Activated CD4-positive, alpha-beta memory T cell treated with anti-CD3 and anti-CD28 coated beads for 36 hours (primary cell): ENCODE data around the gene RAD51B. TPM values are rescaled to one million over a fixed set of nuclear protein-coding genes. Genes with fewer than 3 reads are reported as not detected.

ENCODE experiments used
- CTCF ChIA-PET: fragments of 350-600 bp; sonication (Branson Sonifier 250); formaldehyde crosslinking; loops from one replicate; lab custom pipeline; 2021; ENCODE audit warnings: antibody characterized with exemption, inconsistent platforms; lab: Charles Lee
- POLR2A ChIA-PET: fragments of 350-600 bp; sonication (Branson Sonifier 250); formaldehyde crosslinking; loops from one replicate; lab custom pipeline; 2021; ENCODE audit warnings: antibody characterized with exemption; lab: Charles Lee
- DNase-seq: peaks from one replicate; pipeline ENCODE4 v3.0.0-alpha.2; 2020
- H3K27ac Mint-ChIP-seq: one replicate; pipeline ENCODE4 v1.8.0; 2021; ENCODE audit warnings: mixed read lengths
- H3K27me3 Mint-ChIP-seq: one replicate; pipeline ENCODE4 v1.8.0; 2021; ENCODE audit warnings: mixed read lengths
- H3K36me3 Mint-ChIP-seq: one replicate; pipeline ENCODE4 v1.8.0; 2021; ENCODE audit warnings: mixed read lengths
- H3K4me1 Mint-ChIP-seq: one replicate; pipeline ENCODE4 v1.8.0; 2021; ENCODE audit warnings: low read depth, mixed read lengths
- H3K4me3 Mint-ChIP-seq: one replicate; pipeline ENCODE4 v1.8.0; 2021; ENCODE audit warnings: mild to moderate bottlenecking, mixed read lengths
- H3K9me3 Mint-ChIP-seq: one replicate; pipeline ENCODE4 v1.8.0; 2021; ENCODE audit warnings: mixed read lengths
- intact Hi-C: fragments of 100-400 bp; cut with micrococcal nuclease; formaldehyde crosslinking; loops from one replicate; pipeline ENCODE4 v1.15.1; 2023
- total RNA-seq, 2 experiments: library from RNA; stranded (reverse); gene quantifications; one replicate each; pipeline ENCODE4 v1.2.3, GENCODE V29; 2021

Gene RAD51B
- total RNA-seq, 2 experiments from 2014 or later, result 32.3 to 34.3 TPM

DNA sequence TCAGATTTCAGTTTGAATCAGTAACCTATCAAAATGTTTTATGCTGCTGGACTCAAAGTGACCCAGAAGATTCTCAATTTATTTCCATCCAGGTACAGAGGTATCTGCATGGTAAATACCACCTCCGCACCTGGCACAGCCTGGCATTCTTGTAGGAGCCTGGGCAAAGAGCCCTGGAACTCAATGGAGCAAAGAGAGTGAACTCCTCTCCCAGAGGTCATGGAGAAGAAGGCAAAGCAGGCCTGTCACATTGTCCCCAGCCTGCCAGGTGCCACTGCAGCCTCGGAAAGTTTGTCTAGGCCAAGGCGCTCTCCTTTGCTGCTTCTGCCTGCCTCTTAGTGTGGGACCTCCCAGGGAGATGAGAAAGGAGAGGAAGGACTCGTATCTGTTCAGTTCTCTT, 653.5 kb downstream of the RAD51B start:
- CTCF ChIA-PET, result no interaction called here
- Mint-ChIP-seq H3K27ac (no peak overlapping the region), H3K9me3 (no peaks in the 10 kb centered on the region), H3K27me3 (no peaks in the 10 kb centered on the region), H3K4me3 (no peak overlapping the region), H3K4me1 (peaks cover 22% of the 10 kb centered on the region), H3K36me3 (no peaks in the 10 kb centered on the region)
- POLR2A ChIA-PET, result no interaction called here
- intact Hi-C loops, result no loop called here
- DNase-seq, result no peak

DNA sequence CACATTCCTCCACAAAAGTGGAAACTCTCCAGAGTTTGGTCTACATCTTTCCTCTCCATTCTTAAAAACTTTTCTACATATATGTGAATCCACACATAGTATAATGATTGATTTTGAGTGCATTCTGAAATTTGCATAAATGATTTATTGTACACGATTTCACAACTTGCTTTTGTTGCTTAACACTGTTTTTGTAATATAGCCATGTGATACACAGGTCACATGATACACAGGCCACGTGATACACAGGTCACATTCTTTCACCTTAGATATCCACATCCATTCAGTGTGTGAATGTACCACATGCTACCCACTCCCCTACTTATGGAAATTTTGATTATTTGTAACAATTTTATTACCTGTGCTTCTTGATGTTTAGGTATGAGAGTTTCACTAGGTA, 654.2 kb downstream of the RAD51B start:
- H3K27me3 Mint-ChIP-seq, result no peaks in the 10 kb centered on the region
- H3K4me3 Mint-ChIP-seq, result no peak overlapping the region
- CTCF ChIA-PET, result no interaction called here
- intact Hi-C loops, result no loop called here
- H3K9me3 Mint-ChIP-seq, result no peaks in the 10 kb centered on the region
- H3K36me3 Mint-ChIP-seq, result no peaks in the 10 kb centered on the region
- POLR2A ChIA-PET, result no interaction called here
- H3K4me1 Mint-ChIP-seq, result peaks cover 15% of the 10 kb centered on the region
- no peak for DNase-seq
- no peak overlapping the region for H3K27ac Mint-ChIP-seq

DNA sequence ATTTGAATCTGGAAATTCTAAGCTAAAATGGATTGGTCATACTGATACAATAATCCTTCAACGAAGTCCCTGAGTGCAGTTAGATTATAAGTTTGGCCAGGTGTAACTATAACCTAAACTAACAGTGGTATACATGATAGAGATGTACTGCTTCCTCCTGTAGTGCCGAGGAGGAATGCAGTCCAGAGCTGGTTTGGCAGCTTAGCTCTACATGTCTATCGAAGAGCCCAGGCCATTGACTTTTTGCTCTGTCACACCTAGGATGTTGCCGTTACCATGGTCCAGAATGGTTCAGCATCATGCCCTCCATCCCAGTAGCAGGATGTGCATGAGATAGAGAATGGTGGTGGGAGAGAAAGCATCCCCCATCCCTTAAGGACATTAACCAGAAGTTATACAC, 655.2 kb downstream of the RAD51B start:
- no peak overlapping the region for H3K27ac Mint-ChIP-seq
- ChIA-PET CTCF (interaction anchor here (1.1 kb wide), 1 partner anchor 530 kb away, joined by 4 read pairs; no protein-coding TSS in a partner anchor), POLR2A (no interaction called here)
- H3K4me3 Mint-ChIP-seq, result no peak overlapping the region
- DNase-seq, result no peak
- intact Hi-C loops, result no loop called here
- H3K9me3 Mint-ChIP-seq, result no peaks in the 10 kb centered on the region
- no peaks in the 10 kb centered on the region for H3K36me3 Mint-ChIP-seq
- H3K27me3 Mint-ChIP-seq, result no peaks in the 10 kb centered on the region
- peaks cover 6% of the 10 kb centered on the region for H3K4me1 Mint-ChIP-seq

DNA sequence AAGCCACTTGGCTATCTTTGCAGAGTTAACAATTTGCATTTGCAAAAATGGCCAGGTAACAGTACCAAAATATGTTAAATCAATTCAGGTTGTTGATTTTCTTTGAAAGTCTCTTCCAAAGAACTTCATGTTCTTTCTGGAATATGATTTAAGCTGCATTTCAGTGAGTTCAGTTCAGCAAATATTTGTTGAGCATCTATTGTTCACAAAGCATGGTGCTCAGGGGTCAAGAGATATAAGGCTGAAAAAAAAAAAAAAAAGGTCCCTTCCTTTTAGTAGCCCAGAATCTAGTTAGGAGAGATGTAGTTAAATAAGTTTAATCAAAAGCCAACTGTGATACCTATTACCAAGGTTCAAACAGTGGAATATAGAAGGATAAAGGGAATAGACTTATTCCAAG, 656.2 kb downstream of the RAD51B start:
- POLR2A ChIA-PET, result no interaction called here
- CTCF ChIA-PET, result no interaction called here
- intact Hi-C loops, result no loop called here
- no peak for DNase-seq
- no peaks in the 10 kb centered on the region for H3K9me3 Mint-ChIP-seq
- H3K4me1 Mint-ChIP-seq, result no peaks in the 10 kb centered on the region
- no peaks in the 10 kb centered on the region for H3K36me3 Mint-ChIP-seq
- H3K27ac Mint-ChIP-seq, result no peak overlapping the region
- no peak overlapping the region for H3K4me3 Mint-ChIP-seq
- no peaks in the 10 kb centered on the region for H3K27me3 Mint-ChIP-seq

DNA sequence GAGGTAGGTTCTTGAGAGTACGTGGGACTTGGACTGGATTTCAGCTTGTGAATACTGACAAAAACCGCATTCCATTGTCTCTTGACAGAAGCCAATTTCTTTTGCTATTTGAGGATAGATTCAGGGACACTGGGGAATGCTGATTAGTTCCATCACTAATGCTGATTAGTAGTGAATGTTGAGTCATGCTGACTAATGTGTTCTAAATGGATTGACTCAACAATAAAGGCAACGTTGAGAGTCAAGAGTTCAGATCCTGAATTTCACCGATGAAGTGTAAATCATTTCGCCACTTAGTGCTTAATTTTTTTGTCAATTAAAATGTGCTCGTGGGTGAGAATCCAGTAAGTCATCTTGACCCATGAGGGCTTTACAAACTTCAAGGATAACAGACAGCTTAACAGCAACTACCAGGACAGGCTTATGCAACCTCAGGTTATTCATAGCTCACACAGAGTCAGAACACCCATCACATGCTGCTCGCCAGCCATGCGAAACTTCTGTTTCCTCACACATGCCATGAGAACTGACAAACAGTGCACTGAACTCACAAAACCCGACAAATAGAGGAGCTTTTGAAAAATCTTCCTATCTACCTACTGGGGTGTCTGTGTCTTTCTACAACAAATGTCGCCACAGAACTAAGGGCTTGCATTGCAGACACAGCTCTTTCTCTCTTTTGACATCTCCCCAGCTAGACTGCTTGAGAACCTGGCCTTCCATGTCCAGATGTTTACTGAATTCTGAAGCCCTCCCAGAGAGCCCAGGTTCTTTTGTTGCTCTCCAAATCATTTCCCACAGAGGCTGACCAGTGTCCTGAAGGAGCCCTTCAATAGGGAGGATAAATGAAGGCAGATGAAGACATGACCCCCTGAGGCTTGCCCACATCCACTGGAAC, 656.9 kb downstream of the RAD51B start:
- no peak overlapping the region for H3K4me3 Mint-ChIP-seq
- H3K4me1 Mint-ChIP-seq, result peaks cover 3% of the 10 kb centered on the region
- no peak overlapping the region for H3K27ac Mint-ChIP-seq
- CTCF ChIA-PET, result no interaction called here
- intact Hi-C loops, result no loop called here
- H3K36me3 Mint-ChIP-seq, result no peaks in the 10 kb centered on the region
- peak; percentile 33 for DNase-seq
- POLR2A ChIA-PET, result no interaction called here
- no peaks in the 10 kb centered on the region for H3K27me3 Mint-ChIP-seq
- H3K9me3 Mint-ChIP-seq, result no peaks in the 10 kb centered on the region

DNA sequence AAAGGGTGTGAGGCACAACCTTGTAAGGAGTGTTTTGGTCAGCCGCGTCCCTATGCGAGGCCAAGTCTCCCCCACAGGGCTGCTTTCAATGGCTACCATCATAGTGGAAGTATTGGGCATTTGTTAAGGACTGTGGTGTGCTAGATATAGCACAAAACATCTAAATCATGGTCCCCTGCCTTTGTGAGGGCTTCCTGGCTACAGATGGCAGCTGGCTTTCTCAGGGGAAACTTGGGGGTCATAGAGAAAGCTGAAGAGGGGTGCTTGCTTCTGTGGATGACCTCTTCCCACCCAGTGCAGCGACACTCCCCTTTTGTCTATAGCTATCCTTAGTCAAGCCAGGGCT, 657.5 kb downstream of the RAD51B start:
- Mint-ChIP-seq H3K27ac (no peak overlapping the region), H3K9me3 (no peaks in the 10 kb centered on the region), H3K27me3 (no peaks in the 10 kb centered on the region), H3K36me3 (no peaks in the 10 kb centered on the region), H3K4me1 (peaks cover 3% of the 10 kb centered on the region), H3K4me3 (no peak overlapping the region)
- CTCF ChIA-PET, result no interaction called here
- intact Hi-C loops, result no loop called here
- DNase-seq, result no peak
- POLR2A ChIA-PET, result no interaction called here

DNA sequence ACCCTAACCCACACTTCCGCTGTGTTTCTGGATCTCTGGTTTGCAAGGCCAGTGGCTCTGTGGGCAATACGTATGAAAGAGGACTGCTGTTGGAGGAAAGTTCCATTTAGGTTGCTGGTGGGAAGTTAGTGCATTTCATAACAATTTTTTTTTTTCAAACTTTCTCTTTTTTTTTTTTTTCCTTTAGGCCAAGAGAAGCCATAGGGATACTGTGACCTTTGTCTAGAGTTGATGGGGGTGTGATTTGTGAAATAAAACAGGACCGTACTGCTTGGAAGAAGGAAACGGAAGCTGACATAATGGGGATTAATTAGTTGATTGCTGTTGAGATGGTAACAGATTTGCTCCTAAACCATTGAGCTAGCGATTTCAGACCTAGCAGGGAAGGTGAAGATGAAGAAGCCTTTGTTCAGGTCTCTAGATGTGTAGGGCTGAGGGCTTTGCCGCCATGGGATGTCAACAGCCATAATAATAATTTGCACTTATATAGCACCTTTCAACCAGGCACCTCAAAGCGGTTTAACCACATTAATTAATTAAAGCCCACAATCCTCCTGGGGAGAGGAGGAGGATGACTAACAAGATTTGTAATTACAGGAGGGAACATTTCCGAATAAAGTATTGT, 658.0 kb downstream of the RAD51B start:
- no peak overlapping the region for H3K27ac Mint-ChIP-seq
- POLR2A ChIA-PET, result interaction anchor here (0.7 kb wide), 1 partner anchor 238 kb away, joined by 5 read pairs; no protein-coding TSS in a partner anchor
- H3K4me3 Mint-ChIP-seq, result no peak overlapping the region
- H3K9me3 Mint-ChIP-seq, result no peaks in the 10 kb centered on the region
- intact Hi-C loops, result no loop called here
- no peak for DNase-seq
- no peaks in the 10 kb centered on the region for H3K36me3 Mint-ChIP-seq
- CTCF ChIA-PET, result interaction anchor here (0.5 kb wide), 1 partner anchor 635 kb away, joined by 4 read pairs; no protein-coding TSS in a partner anchor
- H3K4me1 Mint-ChIP-seq, result peaks cover 6% of the 10 kb centered on the region
- H3K27me3 Mint-ChIP-seq, result no peaks in the 10 kb centered on the region

DNA sequence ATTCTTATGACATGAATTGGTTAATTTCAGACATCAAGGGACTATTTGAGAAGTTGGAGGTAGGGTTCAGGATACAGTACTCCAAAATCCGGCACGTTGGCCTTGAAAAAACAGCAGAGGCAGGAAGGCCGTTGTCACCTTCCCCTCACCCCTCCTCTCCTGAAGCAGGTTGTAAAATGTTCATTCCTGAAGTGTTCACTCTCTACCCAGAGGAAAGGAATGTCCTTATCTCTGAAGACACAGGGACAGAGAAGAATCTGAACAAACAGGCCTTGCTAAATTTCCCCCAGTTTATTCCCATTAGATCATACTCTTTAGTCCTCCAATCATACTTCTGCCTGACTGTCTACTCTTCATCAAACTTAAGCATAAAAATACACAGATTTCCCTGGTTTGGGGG, 659.7 kb downstream of the RAD51B start:
- ChIA-PET CTCF (no interaction called here), POLR2A (no interaction called here)
- Mint-ChIP-seq H3K36me3 (no peaks in the 10 kb centered on the region), H3K27me3 (no peaks in the 10 kb centered on the region), H3K9me3 (no peaks in the 10 kb centered on the region), H3K4me3 (no peak overlapping the region), H3K4me1 (peaks cover 23% of the 10 kb centered on the region), H3K27ac (no peak overlapping the region)
- intact Hi-C loops, result no loop called here
- no peak for DNase-seq

DNA sequence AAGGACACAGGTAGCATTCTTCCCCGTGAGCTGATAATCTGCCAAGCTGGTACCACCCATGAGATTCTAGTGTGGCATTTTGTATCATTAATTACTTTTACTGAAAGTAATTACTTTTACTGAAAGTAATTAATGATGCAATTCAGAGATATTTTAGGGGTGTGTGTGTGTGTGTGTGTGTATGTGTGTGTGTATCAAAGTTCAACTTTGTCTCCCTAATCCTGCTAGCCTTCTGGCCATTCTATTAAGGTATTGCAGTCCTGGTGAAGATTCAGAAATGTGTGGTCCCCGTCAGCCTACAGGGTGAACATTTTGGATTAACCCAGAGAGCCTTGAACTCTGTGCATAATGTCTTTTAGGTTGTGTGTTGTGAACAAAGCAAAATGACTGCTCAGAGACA, 662.4 kb downstream of the RAD51B start:
- Mint-ChIP-seq H3K27me3 (no peaks in the 10 kb centered on the region), H3K4me3 (no peak overlapping the region), H3K4me1 (peaks cover 39% of the 10 kb centered on the region), H3K36me3 (no peaks in the 10 kb centered on the region), H3K27ac (no peak overlapping the region), H3K9me3 (no peaks in the 10 kb centered on the region)
- ChIA-PET CTCF (no interaction called here), POLR2A (no interaction called here)
- no peak for DNase-seq
- intact Hi-C loops, result loop anchor here (2.0 to 10.0 kb wide), 4 partner anchors 13 to 305 kb away; no protein-coding TSS in a partner anchor

DNA sequence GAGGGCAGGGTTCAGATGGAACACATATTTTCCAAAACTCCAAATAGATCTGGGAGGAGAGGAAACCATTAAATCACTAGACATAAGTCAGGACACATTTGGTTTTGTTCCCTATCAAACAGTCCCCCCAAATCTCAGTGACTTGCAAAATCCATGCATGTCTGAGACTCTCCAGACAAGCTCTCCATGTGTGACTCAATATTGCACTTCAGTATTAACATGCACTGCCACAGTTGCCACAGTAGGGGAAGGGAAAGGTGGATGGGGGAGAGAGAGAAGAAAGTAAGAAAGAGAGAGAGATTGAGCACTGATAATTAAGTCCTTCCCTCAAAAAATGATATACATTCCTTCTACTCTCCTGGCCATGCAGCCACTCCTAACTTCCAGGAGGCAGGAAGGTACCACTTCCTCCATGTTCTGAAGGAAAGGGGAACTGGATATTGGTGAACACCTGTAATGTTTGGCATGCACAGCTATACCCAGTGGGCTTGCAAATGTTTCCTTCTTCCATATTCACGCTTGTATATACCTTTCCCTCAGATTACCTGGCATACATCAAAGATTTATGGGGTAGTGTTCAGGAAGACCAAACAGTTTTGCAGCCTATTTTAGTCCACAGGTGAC, 663.3 kb downstream of the RAD51B start:
- Mint-ChIP-seq H3K27ac (no peak overlapping the region), H3K9me3 (no peaks in the 10 kb centered on the region), H3K4me1 (peaks cover 42% of the 10 kb centered on the region), H3K4me3 (no peak overlapping the region), H3K27me3 (no peaks in the 10 kb centered on the region), H3K36me3 (no peaks in the 10 kb centered on the region)
- CTCF ChIA-PET, result interaction anchor here (0.7 kb wide), 1 partner anchor 326 kb away, joined by 3 read pairs; no protein-coding TSS in a partner anchor
- POLR2A ChIA-PET, result interaction anchor here (0.7 to 1.6 kb wide), 4 partner anchors 24 to 307 kb away, joined by 3 to 5 read pairs (median 4); no protein-coding TSS in a partner anchor
- no peak for DNase-seq
- intact Hi-C loops, result loop anchor here (2.0 to 10.0 kb wide), 4 partner anchors 14 to 304 kb away; no protein-coding TSS in a partner anchor

DNA sequence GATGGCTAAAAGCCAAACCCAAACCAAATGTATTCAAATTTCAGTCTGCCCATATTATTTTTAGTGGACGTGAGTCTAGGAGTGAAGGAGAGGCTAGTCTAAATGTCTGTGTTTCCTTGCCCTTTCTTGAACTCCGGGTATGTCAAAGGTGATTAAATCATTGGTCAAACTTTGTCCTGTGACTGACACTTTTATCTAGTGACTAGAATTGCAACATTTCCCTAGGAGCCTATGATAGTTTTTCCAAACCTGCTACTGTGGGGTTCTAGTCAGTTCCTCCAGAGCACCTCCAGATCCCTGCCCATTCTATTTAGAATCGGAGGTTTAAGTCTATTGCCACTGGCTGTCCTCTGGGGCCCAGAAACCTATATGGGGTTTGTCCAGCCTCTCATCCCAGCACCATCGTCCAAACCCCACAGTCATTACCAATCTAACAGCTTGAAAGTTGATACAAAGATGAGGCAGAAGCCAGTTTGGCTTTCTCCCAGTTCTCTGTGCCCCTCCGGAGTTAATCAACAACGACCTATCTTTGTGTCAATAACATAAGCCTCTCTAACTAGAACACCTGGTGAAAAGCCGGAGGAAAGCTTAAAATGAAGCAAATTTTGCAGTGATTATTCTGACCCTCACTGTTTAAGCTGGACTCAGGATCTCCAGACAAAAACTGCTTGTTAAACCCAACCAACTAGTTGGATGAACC, 666.6 kb downstream of the RAD51B start:
- ChIA-PET CTCF (interaction anchor here (1.5 kb wide), 1 partner anchor 237 kb away, joined by 4 read pairs; no protein-coding TSS in a partner anchor), POLR2A (no interaction called here)
- H3K4me1 Mint-ChIP-seq, result peaks cover 48% of the 10 kb centered on the region
- H3K27ac Mint-ChIP-seq, result no peak overlapping the region
- H3K27me3 Mint-ChIP-seq, result no peaks in the 10 kb centered on the region
- H3K36me3 Mint-ChIP-seq, result no peaks in the 10 kb centered on the region
- H3K4me3 Mint-ChIP-seq, result no peak overlapping the region
- H3K9me3 Mint-ChIP-seq, result no peaks in the 10 kb centered on the region
- no peak for DNase-seq
- intact Hi-C loops, result loop anchor here (10.0 kb wide), 1 partner anchor 201 kb away; no protein-coding TSS in a partner anchor
